Spleen (tissue), 7 donors: Measurements from ENCODE around the gene NEK10.

Experiments
- CTCF ChIP-seq, 11 experiments: fragments of 200-600 bp in 7 of 11; fragments of 450-650 bp in 4 of 11; sonication (generic) in 4 of 11; IDR thresholded peaks in 8 of 11; conservative IDR thresholded peaks in 3 of 11; 1 replicate in 7 of 11; 2 replicates in 4 of 11; pipeline versions ENCODE4 v1.4.0 to v1.8.0; 2016 to 2021; ENCODE audit warnings: antibody characterized with exemption in 11 of 11, inconsistent platforms in 4 of 11, mild to moderate bottlenecking in 1 of 11
- POLR2A ChIP-seq, 3 donors: fragments of 450-650 bp; IDR thresholded peaks; one replicate each; pipeline ENCODE4 v1.5.1; 2017; ENCODE audit warnings: antibody characterized with exemption in 3 of 3, mild to moderate bottlenecking in 1 of 3
- POLR2AphosphoS5 ChIP-seq, 3 donors: sonication (generic); formaldehyde crosslinking; IDR thresholded peaks; one replicate each; pipeline ENCODE4 v1.5.1; 2017; ENCODE audit warnings: antibody characterized with exemption in 3 of 3
- donor health status: DM: no; HTN: no; CAD: no; lungs with moderate emphysema.
- donor health status: DM: no; HTN: no; CAD: no.
- donor health status: DM: no; HTN: no; CAD: no.

GRCh38 chr3:27293939-27294338, 75.2 kb downstream of the NEK10 start:
- TF ChIP-seq POLR2A (IDR thresholded peaks at IDR 0.05) (no peak), CTCF (IDR thresholded peaks at IDR 0.05 in 8 of 11, conservative IDR thresholded peaks at IDR 0.05 in 3 of 11) (no peak), POLR2AphosphoS5 (IDR thresholded peaks at IDR 0.05) (no peak)
